ENCODE data around the gene CACNA1B. TPM values are rescaled to one million over a fixed set of nuclear protein-coding genes. Genes with fewer than 3 reads are reported as not detected.

Gene CACNA1B
- total and polyA plus RNA-seq, 10 donors: under 0.01 to 0.09 (median 0.04) TPM; not detected in 4

DNA sequence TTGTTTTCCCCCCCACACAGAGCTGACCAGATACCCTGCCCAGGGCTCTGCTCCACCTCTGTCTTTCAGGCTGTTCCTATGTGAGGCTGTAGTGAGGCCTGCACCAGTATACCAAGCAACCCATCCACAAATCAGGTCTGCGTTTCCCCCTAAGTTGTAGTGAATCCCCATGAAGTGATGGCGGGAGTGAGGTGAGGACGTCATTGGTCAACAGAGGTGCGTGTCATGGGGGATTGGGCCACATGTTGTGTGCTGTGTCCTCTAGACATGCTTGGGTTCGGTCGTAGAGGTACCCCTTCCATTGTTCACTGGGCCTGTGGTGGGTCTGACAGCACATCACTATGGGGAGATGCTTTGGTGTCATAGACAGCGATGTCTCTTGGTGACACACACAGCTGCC lies 184.6 kb downstream of the CACNA1B start:
- intact Hi-C loops (cut with DNase I; ENCODE audit: low total_unique reads): no loop called here
- H3K27ac ChIP-seq: no peak overlapping the region
- H3K4me3 ChIP-seq: no peak overlapping the region
- H3K27me3 ChIP-seq (replicated peaks in 1 of 7): peaks cover 0 to 30% (median 0%) of the 10 kb centered on the region in 7 donors
- no peak for DNase-seq
- no peaks in the 10 kb centered on the region for H3K9me3 ChIP-seq
- H3K4me1 ChIP-seq: no peaks in the 10 kb centered on the region
- no peaks in the 10 kb centered on the region for H3K36me3 ChIP-seq
- TF ChIP-seq POLR2AphosphoS5 (IDR thresholded peaks at IDR 0.05): no peak
- TF ChIP-seq, protein P1, sequence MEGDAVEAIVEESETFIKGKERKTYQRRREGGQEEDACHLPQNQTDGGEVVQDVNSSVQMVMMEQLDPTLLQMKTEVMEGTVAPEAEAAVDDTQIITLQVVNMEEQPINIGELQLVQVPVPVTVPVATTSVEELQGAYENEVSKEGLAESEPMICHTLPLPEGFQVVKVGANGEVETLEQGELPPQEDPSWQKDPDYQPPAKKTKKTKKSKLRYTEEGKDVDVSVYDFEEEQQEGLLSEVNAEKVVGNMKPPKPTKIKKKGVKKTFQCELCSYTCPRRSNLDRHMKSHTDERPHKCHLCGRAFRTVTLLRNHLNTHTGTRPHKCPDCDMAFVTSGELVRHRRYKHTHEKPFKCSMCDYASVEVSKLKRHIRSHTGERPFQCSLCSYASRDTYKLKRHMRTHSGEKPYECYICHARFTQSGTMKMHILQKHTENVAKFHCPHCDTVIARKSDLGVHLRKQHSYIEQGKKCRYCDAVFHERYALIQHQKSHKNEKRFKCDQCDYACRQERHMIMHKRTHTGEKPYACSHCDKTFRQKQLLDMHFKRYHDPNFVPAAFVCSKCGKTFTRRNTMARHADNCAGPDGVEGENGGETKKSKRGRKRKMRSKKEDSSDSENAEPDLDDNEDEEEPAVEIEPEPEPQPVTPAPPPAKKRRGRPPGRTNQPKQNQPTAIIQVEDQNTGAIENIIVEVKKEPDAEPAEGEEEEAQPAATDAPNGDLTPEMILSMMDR (IDR thresholded peaks at IDR 0.05 in 8 of 11, conservative IDR thresholded peaks at IDR 0.05 in 3 of 11): no peak
- no peak for TF ChIP-seq POLR2A (IDR thresholded peaks at IDR 0.05)
- 80 to 92% (median 90%) methylated on average over 3 to 7 of the region's 7 CpGs for WGBS, 5 donors

DNA sequence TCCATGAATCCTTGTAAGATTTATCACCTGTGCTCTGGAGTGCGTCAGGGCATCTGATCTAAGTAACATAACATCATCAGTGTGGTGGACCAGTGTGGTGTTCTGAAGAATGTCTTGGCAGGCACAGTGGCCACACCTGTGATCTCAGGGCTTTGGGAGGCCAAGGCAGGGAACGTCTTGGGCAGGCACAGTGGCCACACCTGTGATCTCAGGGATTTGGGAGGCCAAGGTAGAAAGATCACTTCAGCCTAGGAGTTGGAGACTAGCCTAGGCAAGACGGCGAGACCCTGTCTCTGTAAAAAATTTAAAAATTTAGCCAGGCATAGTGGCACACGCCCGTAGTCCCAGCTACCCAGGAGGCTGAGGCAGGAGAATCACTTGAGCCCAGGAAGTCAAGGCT lies 185.5 kb downstream of the CACNA1B start:
- intact Hi-C loops (cut with DNase I; ENCODE audit: low total_unique reads): no loop called here
- DNase-seq: peak; percentile 3
- H3K27ac ChIP-seq: no peak overlapping the region
- 87 to 92% (median 89%) methylated on average over 6 of the region's 6 CpGs for WGBS, 5 donors
- H3K4me1 ChIP-seq: no peaks in the 10 kb centered on the region
- no peaks in the 10 kb centered on the region for H3K36me3 ChIP-seq
- no peak overlapping the region for H3K4me3 ChIP-seq
- H3K9me3 ChIP-seq: no peaks in the 10 kb centered on the region
- TF ChIP-seq POLR2A (IDR thresholded peaks at IDR 0.05) (no peak), POLR2AphosphoS5 (IDR thresholded peaks at IDR 0.05) (no peak)
- TF ChIP-seq, protein P1 (IDR thresholded peaks at IDR 0.05 in 8 of 11, conservative IDR thresholded peaks at IDR 0.05 in 3 of 11): no peak
- H3K27me3 ChIP-seq (replicated peaks in 1 of 7): peaks cover 0 to 31% (median 0%) of the 10 kb centered on the region in 7 donors

DNA sequence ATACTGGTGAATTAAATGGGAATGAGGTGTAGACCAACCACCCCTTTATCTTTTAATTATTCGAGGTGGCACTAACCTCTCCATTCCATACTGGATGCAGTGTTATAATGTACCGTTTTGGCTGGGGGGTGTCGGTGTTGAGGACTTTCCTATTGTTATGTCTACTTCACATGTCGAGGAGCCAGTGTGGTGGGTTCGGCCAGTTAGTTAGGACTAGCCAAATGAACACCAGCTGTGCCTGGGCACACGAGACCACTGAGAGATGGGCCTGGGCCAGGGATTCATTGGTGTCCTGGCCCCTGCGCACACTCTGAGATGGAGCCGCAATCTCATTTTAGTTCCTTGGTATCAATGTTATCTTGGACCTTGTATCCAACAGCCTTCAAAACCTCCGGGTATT lies 186.2 kb downstream of the CACNA1B start:
- Histone ChIP-seq H3K27me3 (replicated peaks in 1 of 7) (peaks cover 0 to 29% (median 0%) of the 10 kb centered on the region in 7 donors), H3K4me3 (no peak overlapping the region), H3K36me3 (no peaks in the 10 kb centered on the region), H3K4me1 (no peaks in the 10 kb centered on the region), H3K9me3 (no peaks in the 10 kb centered on the region), H3K27ac (no peak overlapping the region)
- DNase-seq: peak; percentile 44
- intact Hi-C loops (cut with DNase I; ENCODE audit: low total_unique reads): no loop called here
- WGBS, 5 donors: 82 to 87% (median 83%) methylated on average over 9 of the region's 9 CpGs
- no peak for TF ChIP-seq POLR2AphosphoS5 (IDR thresholded peaks at IDR 0.05)
- TF ChIP-seq, protein P1 (IDR thresholded peaks at IDR 0.05 in 8 of 11, conservative IDR thresholded peaks at IDR 0.05 in 3 of 11): no peak

DNA sequence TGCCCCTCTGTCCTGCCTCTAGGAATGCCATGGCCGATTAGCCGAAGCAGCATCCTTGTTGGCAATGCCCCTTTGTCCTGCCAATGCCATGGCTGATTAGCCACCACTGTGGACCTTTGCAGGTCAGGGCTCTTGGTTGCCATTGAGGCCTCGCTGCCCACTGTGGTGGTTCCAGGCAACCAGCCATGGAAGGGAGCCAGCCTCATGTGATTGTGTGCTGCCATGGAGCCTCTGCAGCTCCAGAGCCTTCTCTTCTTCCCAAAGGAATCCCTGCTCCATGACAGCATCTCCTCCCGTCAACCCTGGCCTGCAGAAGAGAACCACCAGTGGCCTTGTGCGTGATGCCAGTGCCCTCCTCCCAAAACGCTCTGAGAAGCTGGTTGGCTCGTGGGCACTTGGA lies 187.0 kb downstream of the CACNA1B start:
- Histone ChIP-seq H3K27me3 (replicated peaks in 1 of 7) (peaks cover 0 to 28% (median 0%) of the 10 kb centered on the region in 7 donors), H3K4me3 (no peak overlapping the region), H3K27ac (no peak overlapping the region), H3K9me3 (no peaks in the 10 kb centered on the region), H3K4me1 (no peaks in the 10 kb centered on the region), H3K36me3 (no peaks in the 10 kb centered on the region)
- peak; percentile 27 for DNase-seq
- 84 to 95% (median 89%) methylated on average over 6 to 7 of the region's 7 CpGs for WGBS, 5 donors
- intact Hi-C loops (cut with DNase I; ENCODE audit: low total_unique reads): no loop called here
- TF ChIP-seq POLR2A (IDR thresholded peaks at IDR 0.05) (no peak), POLR2AphosphoS5 (IDR thresholded peaks at IDR 0.05) (no peak)
- TF ChIP-seq, protein P1 (IDR thresholded peaks at IDR 0.05 in 8 of 11, conservative IDR thresholded peaks at IDR 0.05 in 3 of 11): no peak

All from spleen (tissue), 11 donors.